ENCODE data around the gene C9.

DNA sequence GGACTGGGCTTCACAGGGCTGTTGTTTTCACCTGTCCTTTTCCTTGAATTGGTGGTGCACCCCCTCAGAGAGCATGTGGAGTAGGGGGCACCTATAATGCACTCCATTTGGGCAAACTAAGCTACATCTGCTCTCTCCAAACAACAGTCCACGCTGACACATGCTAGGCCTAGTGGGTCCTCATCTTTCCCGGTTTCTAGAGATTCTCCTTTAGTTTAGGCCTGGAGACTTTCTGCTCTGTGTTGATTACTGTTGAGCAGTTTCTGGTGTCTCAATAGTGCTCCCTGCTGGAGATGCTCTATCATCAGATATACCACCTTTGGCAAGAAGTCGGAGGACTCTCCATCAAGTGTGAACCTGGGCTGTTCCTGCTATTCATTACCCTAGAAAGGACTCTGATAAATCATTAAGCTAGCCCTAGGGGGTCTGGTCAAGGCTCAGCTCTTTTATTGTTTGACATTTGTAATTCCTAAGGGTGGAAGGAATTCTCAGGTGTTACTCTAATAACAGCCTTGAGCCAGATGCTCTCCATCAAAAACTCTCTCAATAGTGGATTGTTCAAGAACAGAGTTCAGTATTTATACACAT lies 81.0 kb downstream of the C9 start:
- TF ChIP-seq POLR2AphosphoS5 (IDR thresholded peaks at IDR 0.05; ENCODE audit: low read depth, low read length) (no peak), POLR2A (IDR thresholded peaks at IDR 0.05; ENCODE audit: low read depth, low read length) (no peak), TAF1 (IDR thresholded peaks at IDR 0.05; ENCODE audit: borderline replicate concordance, low read depth, low read length) (no peak)
